Measurements from ENCODE around the gene RCBTB1.
"Not testable (repeated sequence)": the region's sequence is repeated elsewhere in the genome, so short reads cannot be mapped to it uniquely, and the experiment has no call there.

RCBTB1 gene

GRCh38 chr13:49602615-49603014, 17.3 kb upstream of the RCBTB1 start:
- DNase-seq, result not testable (repeated sequence)

GRCh38 chr13:49602005-49602404, 16.6 kb upstream of the RCBTB1 start:
- DNase-seq, result no peak

GRCh38 chr13:49597043-49597641, 11.8 kb upstream of the RCBTB1 start:
- DNase-seq, result no peak

GRCh38 chr13:49596221-49596620, 10.9 kb upstream of the RCBTB1 start:
- no peak for DNase-seq

GRCh38 chr13:49594576-49594975, 9.2 kb upstream of the RCBTB1 start:
- DNase-seq, result no peak

- not testable (repeated sequence) for DNase-seq
Measured at GRCh38 chr13:49593876-49594275, 8.5 kb upstream of the RCBTB1 start.

GRCh38 chr13:49590714-49591113, 5.4 kb upstream of the RCBTB1 start:
- DNase-seq, result not testable (repeated sequence)

- DNase-seq, result no peak
Measured at GRCh38 chr13:49587311-49587847, 2.0 kb upstream of the RCBTB1 start.

- no peak for DNase-seq
Measured at GRCh38 chr13:49586717-49587116, 1.4 kb upstream of the RCBTB1 start.

- DNase-seq, result peak in 1 of 2 donors; percentile 12
Measured at GRCh38 chr13:49584771-49585182, 581 bp downstream of the RCBTB1 start.

GRCh38 chr13:49580980-49581680, 4.2 kb downstream of the RCBTB1 start:
- DNase-seq, result no peak

- DNase-seq, result no peak
Measured at GRCh38 chr13:49579501-49579900, 5.9 kb downstream of the RCBTB1 start.

GRCh38 chr13:49571299-49572240, 13.8 kb downstream of the RCBTB1 start:
- DNase-seq, result no peak

GRCh38 chr13:49569993-49570689, 15.2 kb downstream of the RCBTB1 start:
- peak in 1 of 2 donors; percentile 30 for DNase-seq

GRCh38 chr13:49567491-49567890, 17.9 kb downstream of the RCBTB1 start:
- no peak for DNase-seq

GRCh38 chr13:49566461-49566860, 18.9 kb downstream of the RCBTB1 start:
- DNase-seq, result no peak

- DNase-seq, result not testable (repeated sequence)
Measured at GRCh38 chr13:49565461-49565860, 19.9 kb downstream of the RCBTB1 start.

- no peak for DNase-seq
Measured at GRCh38 chr13:49563516-49563915, 21.8 kb downstream of the RCBTB1 start.

GRCh38 chr13:49561062-49561410, 24.3 kb downstream of the RCBTB1 start:
- no peak for DNase-seq

GRCh38 chr13:49560270-49561061, 24.9 kb downstream of the RCBTB1 start:
- DNase-seq, result peak in 1 of 2 donors; percentile 19

- no peak for DNase-seq
Measured at GRCh38 chr13:49559006-49559405, 26.4 kb downstream of the RCBTB1 start.

GRCh38 chr13:49554387-49554786, 31.0 kb downstream of the RCBTB1 start:
- no peak for DNase-seq

Measured in CD4-positive, alpha-beta T cell treated with Interferon alpha-2 for 1 hour (primary cell).